ENCODE results near the gene SMG6. TPM values are rescaled to one million over a fixed set of nuclear protein-coding genes. Genes with fewer than 3 reads are reported as not detected.

The SMG6 gene
- total and polyA plus RNA-seq, 2 of the 8 experiments (the other 6 are each of a cell fraction or from before 2014, with no cell fraction given) = 18.5 to 25.2 TPM

- 80% methylated on average over 2 of the region's 5 CpGs; no CpG with 5 or more reads in 1 of the 2 experiments for WGBS, 2 experiments (ENCODE audit: extremely low coverage in 1 of 2, insufficient coverage in 1 of 2, insufficient read length in 1 of 2, insufficient replicate concordance in 2 of 2, low coverage in 1 of 2, low lambda C conversion rate in 2 of 2, missing lambda C conversion rate in 1 of 2)
- H3K4me2 ChIP-seq (ENCODE audit: insufficient read depth in 1 of 2, low read depth in 2 of 2, low read length in 2 of 2) = no peak overlapping the region
- H3K9ac ChIP-seq (replicated peaks in 1 of 4; ENCODE audit: extremely low read depth in 1 of 4, low read depth in 3 of 4, low read length in 3 of 4) = no peak overlapping the region
- H3K14ac ChIP-seq (ENCODE audit: insufficient read length) = no peak overlapping the region
- peaks cover 0 to 18% (median 11%) of the 10 kb centered on the region in 4 experiments; a peak in 6 of 7 replicates for H3K4me1 ChIP-seq (replicated peaks in 1 of 4; ENCODE audit: control insufficient read depth in 3 of 4, insufficient read depth in 4 of 4, low read length in 3 of 4)
- no peak overlapping the region for H2BK12ac ChIP-seq (ENCODE audit: low read depth, low read length)
- H4K8ac ChIP-seq (ENCODE audit: extremely low read depth, insufficient read depth, low read length) = no peak overlapping the region
- no peaks in the 10 kb centered on the region for H3K79me2 ChIP-seq (ENCODE audit: control insufficient read depth in 1 of 2, insufficient read depth in 2 of 2, low read length in 2 of 2)
- no peak overlapping the region for H4K5ac ChIP-seq (ENCODE audit: insufficient read length, low read depth, low read length)
- no peak overlapping the region for H2AFZ ChIP-seq (ENCODE audit: low read length)
- no peaks in the 10 kb centered on the region for H3K23me2 ChIP-seq (ENCODE audit: low read depth, low read length)
- no peaks in the 10 kb centered on the region for H3K79me1 ChIP-seq (ENCODE audit: low read depth, low read length)
- FAIRE-seq (no peak), DNase-seq (ENCODE audit: low read depth in 1 of 2, low spot score in 2 of 2) (no peak)
- POLR2A ChIA-PET (ENCODE audit: partially characterized antibody) = interaction anchor here (1.4 to 1.9 kb wide), 2 partner anchors 9 to 177 kb away, joined by 4 read pairs; no protein-coding TSS in a partner anchor
- CTCF ChIA-PET (ENCODE audit: partially characterized antibody) = interaction anchor here (0.9 to 11.7 kb wide), 14 partner anchors 11 to 220 kb away, joined by 3 to 122 read pairs (median 4); partner anchors contain the start of gene HIC1
- H3K23ac ChIP-seq (ENCODE audit: insufficient read length) = no peak overlapping the region
- H2BK15ac ChIP-seq (ENCODE audit: low read length) = no peak overlapping the region
- no peak overlapping the region for H2AK5ac ChIP-seq (ENCODE audit: low read depth, low read length)
- no peak overlapping the region for H3K27ac ChIP-seq (ENCODE audit: low read depth, low read length)
- no peak overlapping the region for H2BK20ac ChIP-seq (ENCODE audit: low read length)
- H3K4ac ChIP-seq (replicated peaks; ENCODE audit: insufficient read length, low read depth, low read length) = no peak overlapping the region
- H3K18ac ChIP-seq (ENCODE audit: extremely low read depth, low read length) = no peak overlapping the region
- no peak overlapping the region for H3K56ac ChIP-seq (replicated peaks; ENCODE audit: insufficient read length, low read depth, low read length)
- no peak overlapping the region for H2BK120ac ChIP-seq (replicated peaks; ENCODE audit: low read depth, low read length)
- H3K27me3 ChIP-seq (replicated peaks in 1 of 4; ENCODE audit: control insufficient read depth in 3 of 4, extremely low read depth in 1 of 4, insufficient read depth in 3 of 4, low read length in 3 of 4) = no peaks in the 10 kb centered on the region
- H2BK5ac ChIP-seq (ENCODE audit: low read depth, low read length) = no peak overlapping the region
- H3K4me3 ChIP-seq (ENCODE audit: extremely low read depth in 1 of 4, insufficient read depth in 2 of 4, low read depth in 3 of 4, low read length in 4 of 4) = no peak overlapping the region
- peaks cover 0 to 4% (median 0%) of the 10 kb centered on the region in 4 experiments; a peak in 1 of 8 replicates for H3K36me3 ChIP-seq (ENCODE audit: control insufficient read depth in 2 of 4, insufficient read depth in 4 of 4, low read length in 3 of 4)
- H3K9me3 ChIP-seq (ENCODE audit: insufficient read depth in 2 of 2, low read depth in 1 of 2, low read length in 1 of 2) = no peaks in the 10 kb centered on the region
- H4K91ac ChIP-seq (replicated peaks; ENCODE audit: insufficient read length, low read length) = no peak overlapping the region
- peaks cover 6 to 9% of the 10 kb centered on the region in 2 experiments for H4K20me1 ChIP-seq (replicated peaks in 1 of 2; ENCODE audit: control insufficient read depth in 1 of 2, insufficient read depth in 2 of 2, low read length in 2 of 2)
- TF ChIP-seq SIRT6 (IDR thresholded peaks at IDR 0.05; ENCODE audit: low read length) (no peak), CTCF (IDR thresholded peaks at IDR 0.05; ENCODE audit: control extremely low read depth in 1 of 3, insufficient read depth in 1 of 3, low read depth in 1 of 3, low read length in 3 of 3) (no peak), TCF12 (IDR thresholded peaks at IDR 0.05; ENCODE audit: low read depth, low read length) (no peak), CHD1 (IDR thresholded peaks at IDR 0.05; ENCODE audit: low read depth, low read length) (no peak), HDAC6 (IDR thresholded peaks at IDR 0.05; ENCODE audit: low read depth, low read length) (no peak), RAD21 (IDR thresholded peaks at IDR 0.05 in 1 of 2, conservative IDR thresholded peaks at IDR 0.05 in 1 of 2; ENCODE audit: low read depth in 2 of 2, low read length in 2 of 2) (no peak), CTBP2 (IDR thresholded peaks at IDR 0.05; ENCODE audit: borderline replicate concordance, insufficient read depth, insufficient read length, low read length) (no peak), YY1 (IDR thresholded peaks at IDR 0.05; ENCODE audit: low read depth, low read length) (no peak), POLR2AphosphoS5 (IDR thresholded peaks at IDR 0.05; ENCODE audit: low read depth, low read length) (no peak), MAFK (IDR thresholded peaks at IDR 0.05; ENCODE audit: low read depth, low read length) (no peak), KDM5A (IDR thresholded peaks at IDR 0.05; ENCODE audit: low read length) (no peak), CREB1 (IDR thresholded peaks at IDR 0.05) (no peak)
Measured at GRCh38 chr17:2067608-2068024, 236.0 kb downstream of the SMG6 start.
